Stimulated activated CD4-positive, alpha-beta T cell treated with anti-CD3 and anti-CD28 coated beads, Interleukin-4, amount 100 ng/mL, for 1 hour (primary cell): ENCODE data around the gene P2RY6.

Experiments used
- DNase-seq: peaks from one replicate; pipeline ENCODE4 v3.0.0-alpha.2; 2020

The P2RY6 gene

DNA sequence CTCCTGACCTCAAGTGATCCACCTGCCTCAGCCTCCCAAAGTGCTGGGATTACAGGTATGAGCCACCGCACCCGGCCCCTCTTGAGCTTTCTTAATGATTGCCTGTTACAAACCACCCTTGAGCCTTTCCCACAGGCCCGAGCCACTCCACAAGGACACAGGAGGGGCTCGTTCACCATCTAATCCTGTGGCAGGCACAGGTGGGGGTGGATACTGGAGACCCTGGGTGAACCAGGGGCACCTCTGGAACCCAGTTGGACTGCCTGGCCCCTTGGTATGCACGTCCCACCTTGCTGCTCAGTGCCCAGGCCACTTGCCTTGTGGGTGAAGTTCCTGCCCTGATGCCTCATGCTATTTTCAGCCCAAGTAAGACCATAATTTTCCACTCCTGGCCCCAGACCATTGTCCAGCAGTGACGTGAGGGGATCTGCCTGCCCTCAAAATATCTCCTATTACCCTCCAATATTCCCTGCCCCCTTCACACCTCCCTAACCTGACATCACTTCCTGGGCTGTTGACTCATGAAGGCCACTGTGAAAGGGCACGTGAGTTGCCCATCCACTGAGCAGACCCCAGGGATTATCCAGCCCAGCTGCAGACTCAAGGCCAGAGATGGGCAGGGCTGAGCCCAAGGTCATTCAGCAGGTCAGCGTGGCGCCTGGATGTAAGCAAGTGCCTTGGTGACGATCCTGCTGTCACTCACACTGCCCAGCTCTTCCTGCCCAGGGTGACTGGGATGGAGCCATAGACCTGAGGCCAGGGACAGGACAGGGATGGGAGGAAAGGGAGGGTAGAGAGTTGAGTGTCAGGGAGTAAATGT, 34.5 kb upstream of the P2RY6 start:
- DNase-seq, result no peak

DNA sequence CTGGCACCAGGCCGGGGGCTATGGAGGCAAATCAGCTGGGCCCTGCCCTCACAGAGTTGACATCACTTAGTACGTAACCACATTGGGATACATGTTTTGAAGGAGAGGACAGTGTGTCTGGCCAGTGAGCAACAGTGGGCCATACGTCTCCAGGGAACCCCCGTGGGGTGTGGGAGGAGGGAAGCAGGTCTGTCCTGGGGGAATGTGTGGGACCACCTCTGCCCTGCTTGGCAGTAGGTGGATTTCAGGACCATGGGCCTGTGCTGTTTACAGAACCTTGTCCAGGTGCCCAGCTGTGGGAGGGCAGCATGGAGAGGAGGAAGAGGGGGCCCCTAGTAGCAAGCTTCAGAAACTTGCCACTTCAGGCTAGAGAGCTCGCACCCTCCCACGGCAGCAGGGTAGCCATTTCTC, 33.0 kb upstream of the P2RY6 start:
- DNase-seq, result no peak

DNA sequence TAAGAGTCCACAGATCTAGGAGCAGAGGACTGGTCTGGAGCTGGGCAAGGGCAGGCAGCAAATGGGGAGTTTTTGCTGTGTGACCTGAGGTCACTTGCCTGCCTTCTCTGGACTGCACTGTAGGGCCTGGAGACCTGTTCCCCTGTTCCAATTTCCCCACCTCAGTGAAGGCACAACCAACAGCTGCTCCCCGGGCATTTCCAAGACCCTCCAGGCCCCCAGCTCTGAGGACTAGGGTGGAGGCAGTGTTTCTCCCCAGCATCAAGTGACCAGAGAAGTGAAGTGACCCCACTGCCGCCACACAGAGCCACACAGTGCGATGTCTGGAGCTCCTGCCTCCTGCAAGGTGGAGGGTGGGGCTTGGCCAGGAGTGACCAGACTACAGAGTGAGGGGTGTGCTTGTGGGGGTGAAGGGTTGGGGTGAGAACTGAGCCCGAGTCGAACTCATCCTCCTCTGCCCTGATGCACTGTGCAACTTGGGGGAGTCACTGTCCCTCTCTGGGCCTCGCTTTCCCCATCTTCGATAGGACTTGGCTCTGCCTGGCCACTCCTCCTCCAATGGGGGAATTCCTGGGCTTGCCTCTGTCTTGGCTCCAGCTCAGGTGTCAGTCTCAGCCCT, 32.5 kb upstream of the P2RY6 start:
- no peak for DNase-seq

DNA sequence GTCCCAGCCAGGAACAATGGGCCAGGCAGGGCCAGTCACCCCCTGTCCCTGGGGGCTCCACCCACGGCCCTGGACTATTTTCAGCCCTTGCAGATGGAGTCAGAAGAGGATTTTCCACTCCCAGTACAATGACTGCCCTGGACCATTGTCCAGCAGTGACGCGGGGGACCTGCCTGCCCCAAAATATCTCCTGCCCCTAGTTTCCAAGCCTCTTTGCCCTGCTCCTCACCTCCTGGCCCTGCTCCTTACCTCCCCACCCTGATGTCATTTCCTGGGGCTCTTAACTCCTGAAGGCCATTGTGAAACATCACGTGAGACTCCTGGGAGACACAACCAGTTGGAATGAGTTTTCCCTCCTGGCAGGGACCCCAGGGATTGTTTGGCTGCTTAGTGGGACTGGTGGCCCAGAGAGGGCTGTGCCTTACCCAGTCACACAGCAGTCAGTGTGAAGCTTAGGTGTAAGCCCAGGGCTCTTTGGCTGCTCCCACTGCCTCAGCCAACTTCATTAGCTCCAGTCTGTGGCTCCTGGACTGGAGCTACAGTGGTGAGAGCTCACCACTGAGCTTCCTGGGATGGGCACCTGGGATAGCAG, 31.9 kb upstream of the P2RY6 start:
- DNase-seq, result no peak

DNA sequence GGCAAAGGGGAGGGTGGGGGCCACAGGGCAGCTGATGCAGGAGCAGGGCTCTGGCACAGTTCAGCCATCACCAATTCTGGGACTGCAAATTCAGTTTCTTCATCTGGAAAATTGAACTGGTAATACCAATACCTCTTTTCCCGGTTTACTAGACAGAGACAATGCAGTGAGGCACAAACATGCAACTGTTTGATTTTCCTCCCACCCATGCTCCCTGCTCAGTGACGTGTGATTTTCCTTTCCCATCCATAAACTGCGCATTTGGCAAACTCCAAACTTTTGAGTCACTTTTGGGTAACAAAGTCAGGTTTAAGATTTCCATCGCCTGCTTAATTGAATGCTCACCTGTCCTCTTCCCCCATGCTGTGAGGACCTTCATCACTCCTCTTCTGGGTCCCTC, 30.8 kb upstream of the P2RY6 start:
- DNase-seq, result no peak

DNA sequence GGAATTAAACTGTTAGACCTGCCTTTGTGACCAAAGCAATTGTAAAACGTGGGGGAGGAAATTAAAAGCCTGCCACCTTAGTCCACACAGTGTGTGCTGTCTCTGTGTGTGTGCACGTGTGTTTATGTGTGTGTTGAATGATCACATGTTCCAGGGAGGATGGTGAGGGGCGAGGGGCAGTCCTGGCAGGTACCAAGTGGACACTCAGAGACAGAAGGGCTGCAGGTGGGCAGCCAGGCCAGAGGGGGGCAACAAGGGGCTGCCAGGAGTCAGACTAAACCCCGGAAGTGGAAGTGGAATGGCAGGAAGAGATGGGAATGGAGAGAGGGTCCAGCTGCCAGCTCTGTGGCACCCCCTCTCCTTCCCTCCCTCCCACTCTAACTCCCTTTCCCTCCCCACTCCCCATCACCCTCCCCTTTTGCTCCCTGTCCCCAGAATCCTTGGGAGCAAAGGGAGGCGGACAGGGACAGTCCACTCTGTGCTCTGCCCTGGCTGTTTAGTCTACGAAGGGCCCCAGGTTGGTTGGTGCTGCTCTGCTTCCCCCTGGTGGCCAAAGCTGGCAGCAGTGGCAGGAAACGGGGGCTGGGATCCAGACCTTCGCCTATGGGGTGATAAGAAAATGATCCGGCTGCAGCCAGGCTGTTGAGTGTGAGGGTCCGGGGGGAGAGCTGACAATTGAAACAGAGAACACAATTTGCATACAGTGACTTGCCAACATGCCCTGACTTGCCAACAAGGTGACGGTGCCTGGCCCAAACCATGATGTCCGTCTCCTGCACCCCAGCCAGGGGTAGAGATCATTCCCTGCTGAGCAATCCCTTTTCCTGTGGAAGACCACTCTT, 29.7 kb upstream of the P2RY6 start:
- DNase-seq, result peak; percentile 74

DNA sequence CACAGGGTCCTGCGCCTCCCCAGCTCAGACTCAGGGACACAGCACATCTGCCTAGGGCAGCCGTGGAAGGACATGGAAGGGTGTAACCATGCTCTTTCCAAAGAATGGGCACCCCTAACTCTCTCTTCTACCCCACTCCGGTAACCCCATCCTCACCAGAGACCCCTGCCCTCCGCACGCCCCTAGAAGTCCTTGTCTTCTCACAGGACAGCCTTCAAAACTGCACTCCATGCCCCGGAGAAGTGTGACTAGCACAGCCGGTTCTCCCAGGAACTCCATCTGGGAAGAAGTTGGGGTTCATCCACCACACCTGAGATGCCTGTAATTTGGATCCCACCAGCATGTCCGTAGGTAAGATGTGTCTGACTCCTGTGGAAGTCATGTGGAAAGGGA, 29.0 kb upstream of the P2RY6 start:
- DNase-seq, result no peak

DNA sequence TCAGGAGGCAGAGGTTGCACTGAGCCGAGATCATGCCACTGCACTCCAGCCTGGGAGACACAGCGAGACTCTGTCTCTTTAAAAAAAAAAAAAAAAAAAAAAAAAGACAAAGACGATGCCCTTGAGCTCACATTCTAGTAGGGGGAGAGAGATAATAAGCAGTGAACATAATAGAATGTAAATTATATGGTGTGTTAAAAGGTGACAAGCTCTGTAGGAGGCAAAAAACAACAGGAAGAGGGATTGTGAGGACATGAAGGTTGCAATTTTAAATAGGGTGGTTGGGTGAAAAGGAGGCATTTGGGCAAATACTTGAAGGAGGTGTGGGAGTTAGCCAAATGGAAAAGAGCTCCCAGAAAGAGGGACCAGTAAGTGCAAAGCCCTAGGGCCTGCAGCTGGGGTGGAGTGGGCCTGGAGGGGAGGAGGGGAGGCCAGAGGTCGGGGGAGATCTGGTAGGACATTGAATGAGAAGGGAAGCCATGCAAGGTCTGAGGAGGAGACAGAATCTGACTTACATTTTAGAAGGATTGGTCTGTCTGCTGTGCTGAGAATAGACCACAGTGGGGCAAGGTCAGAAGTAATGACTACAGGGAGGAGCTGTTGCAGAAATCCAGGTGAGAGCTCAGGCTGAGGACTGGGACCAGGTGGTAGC, 27.4 kb upstream of the P2RY6 start:
- no peak for DNase-seq

DNA sequence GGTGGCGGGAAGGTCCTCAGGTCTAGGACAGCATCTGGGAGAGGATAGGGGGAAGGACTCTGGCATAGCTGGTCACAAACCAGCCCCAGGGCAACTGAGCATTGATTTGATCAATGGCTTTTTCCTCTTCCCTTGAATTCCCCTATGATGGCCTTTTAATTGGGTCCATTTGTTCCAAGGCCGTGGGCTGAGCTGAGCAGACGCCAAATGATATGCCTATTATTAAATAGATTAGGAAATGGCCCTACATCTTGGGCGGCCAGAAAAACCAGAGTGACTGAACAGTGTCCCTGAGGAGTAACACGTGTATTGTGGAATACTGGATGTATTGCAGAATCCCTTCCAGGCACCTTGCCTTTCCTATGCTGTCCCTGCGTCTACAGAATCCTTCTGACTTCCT, 26.7 kb upstream of the P2RY6 start:
- no peak for DNase-seq

DNA sequence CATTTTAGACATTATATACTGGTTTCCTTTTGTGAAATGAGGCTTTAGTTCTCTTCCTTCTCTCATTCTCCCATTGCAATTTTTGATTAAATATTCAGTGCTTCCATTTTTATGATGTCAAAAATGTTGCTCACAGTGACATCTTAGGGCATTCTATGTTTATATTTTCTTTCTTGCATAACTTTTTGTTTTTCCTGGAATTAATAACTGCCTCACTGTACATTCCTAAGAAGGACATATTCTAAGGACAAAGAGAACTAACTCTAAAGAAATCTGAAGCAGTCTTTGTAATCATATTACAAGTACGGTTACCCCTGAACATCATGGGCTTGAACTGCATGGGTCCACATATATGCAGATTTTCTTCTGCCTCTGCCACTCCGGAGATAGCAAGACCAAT, 25.8 kb upstream of the P2RY6 start:
- no peak for DNase-seq

DNA sequence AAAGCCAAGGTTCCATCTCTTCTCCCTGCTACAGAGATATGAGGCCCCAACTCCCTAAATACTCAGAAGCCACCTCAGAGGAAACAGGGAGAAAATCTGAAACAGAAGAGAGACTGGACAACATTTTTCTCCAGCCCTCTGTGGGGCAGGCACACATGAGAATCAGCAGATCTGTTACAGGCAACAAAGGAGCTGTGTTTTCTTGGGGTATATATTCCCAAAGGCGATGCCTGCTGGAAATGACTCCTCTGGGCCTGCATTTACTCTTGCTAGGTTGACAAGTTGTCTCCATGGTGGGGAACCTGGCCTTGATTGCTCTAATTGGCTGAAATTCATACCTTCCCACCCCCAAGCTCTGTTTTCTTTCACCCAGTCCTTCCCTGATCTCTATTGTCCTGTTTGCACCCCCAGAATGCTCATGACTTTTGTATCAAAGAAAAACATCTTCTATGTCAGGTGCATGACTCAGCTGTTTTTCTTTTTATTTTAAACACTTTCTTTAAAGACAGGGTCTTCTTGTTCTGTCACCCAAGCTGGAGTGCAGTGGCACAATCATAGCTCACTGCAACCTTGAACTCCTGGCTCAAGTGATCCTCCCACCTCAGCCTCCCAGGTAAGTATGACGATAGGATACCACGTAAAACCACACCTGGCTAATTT, 23.5 kb upstream of the P2RY6 start:
- DNase-seq, result no peak

DNA sequence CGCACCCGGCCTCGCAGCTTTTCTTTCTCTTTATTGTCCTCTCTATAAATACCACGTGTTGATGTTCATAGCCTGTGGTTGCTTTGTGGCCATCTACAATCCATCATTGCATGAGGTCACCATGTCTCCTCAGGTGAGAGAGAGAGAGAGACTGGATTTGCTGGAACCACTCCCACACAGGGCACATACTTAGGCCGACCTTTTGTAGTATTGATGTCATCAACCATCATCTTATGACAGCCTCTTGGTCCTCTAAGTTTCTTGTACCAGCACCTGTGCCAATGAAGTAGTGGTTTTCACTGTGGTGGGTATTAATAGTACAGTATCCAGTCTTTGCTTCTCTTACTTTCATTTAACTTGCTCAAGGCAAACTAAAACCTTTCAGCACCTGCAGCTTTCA, 22.8 kb upstream of the P2RY6 start:
- DNase-seq, result no peak

DNA sequence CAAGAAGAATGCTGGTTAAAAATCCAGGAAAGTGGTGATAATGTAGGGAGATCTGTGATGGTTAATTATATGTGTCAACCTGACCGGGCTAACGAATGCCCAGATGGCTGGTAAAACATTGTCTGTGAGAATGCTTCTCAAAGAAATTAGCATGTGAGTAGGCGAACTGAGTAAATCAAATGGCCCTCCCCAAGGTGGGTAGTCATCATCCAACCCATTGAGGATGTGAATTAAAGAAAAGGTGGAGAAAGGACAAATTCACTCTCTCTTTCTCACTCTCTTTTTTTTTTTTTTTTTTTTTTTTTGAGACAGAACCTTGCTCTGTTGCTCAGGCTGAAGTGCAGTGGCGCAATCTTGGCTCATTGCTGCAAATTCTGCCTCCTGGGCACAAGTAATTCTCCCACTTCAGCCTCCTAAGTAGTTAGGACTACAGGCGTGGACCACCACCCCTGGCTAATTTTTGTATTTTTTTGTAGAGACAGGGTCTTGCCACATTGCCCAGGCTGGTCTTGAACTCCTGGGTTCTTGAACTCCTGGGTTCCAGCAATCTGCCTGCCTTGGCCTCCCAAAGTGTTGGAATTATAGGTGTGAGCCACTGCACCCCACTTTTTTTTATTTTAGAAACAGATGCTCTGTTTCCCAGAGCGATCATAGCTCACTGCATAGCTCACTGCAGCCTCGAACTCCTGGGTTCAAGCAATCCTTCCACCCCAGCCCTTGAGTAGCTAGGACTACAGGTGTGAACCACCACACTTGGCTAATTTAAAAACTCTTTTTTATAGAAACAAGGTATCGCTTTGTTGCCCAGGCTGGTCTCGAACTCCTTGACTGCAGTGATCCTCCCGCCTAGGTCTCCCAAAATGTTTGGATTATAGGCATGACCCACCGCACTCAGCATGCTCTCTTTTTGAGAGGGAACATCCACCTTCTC, 22.0 kb upstream of the P2RY6 start:
- DNase-seq, result no peak

DNA sequence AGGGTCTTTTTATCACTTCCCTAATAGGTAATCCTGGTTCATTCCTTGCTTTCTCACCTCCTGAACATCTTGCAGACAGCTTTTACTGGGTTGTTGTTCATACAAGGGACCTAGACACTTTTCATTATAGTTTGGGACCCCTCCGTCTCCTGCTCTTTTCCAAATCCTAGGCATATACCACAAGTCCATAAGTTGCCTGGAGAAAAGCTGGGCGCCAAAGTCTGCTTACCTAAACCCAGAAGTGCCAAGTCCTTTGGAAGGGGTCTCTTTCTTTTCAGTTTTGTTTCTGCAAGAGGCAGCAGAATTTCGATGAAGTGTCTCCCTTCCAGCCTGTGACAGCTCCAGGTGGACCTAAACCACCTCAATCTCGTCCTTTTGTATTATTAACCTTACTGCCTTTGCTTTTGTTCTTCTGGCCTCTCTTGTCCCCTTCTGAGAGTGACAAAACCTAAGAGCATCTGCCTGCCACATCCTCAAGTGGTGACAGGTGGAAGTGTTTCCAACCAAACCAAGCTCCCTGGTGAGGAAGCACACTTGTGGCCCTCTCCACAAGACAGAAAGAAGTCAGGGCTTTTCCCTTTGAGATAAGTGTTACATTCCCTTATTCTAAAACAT, 19.5 kb upstream of the P2RY6 start:
- DNase-seq, result no peak

DNA sequence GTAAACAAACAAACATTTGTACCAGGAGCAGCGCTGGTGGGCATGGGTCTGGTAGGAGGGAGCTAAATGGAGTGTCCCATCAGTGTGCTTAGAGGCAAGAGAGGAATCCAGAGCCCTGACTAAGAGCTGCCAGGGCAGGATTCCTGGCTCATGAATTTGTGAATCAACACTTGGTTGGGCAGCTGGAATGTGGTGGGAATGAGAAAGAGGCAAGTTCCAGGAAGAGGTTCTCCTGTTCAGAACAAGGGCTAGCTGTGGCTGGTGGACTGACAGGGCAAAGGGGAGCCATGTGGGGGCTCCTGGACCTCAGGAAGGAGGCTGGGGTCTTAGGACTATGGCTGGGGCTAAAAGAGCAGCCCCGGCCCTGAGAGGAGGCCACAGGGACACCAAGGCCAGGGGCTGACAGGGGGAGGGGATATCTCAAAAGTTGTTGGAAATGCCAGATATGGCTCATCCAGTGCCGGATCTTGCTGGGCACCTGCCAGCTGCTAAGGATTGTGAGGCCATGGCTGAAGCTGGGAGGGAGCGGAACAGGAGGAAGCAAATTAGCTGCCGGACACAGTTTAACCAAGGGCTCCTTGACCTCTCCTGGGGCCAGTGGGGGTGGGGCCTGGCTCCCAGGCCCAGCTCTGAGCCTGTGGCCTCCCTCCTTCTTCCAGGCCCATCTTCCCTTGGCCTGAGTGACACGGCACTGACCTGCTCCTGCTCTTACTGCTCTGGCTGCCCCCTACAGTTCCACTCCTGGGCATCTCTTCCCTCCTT, 14.6 kb upstream of the P2RY6 start:
- no peak for DNase-seq

DNA sequence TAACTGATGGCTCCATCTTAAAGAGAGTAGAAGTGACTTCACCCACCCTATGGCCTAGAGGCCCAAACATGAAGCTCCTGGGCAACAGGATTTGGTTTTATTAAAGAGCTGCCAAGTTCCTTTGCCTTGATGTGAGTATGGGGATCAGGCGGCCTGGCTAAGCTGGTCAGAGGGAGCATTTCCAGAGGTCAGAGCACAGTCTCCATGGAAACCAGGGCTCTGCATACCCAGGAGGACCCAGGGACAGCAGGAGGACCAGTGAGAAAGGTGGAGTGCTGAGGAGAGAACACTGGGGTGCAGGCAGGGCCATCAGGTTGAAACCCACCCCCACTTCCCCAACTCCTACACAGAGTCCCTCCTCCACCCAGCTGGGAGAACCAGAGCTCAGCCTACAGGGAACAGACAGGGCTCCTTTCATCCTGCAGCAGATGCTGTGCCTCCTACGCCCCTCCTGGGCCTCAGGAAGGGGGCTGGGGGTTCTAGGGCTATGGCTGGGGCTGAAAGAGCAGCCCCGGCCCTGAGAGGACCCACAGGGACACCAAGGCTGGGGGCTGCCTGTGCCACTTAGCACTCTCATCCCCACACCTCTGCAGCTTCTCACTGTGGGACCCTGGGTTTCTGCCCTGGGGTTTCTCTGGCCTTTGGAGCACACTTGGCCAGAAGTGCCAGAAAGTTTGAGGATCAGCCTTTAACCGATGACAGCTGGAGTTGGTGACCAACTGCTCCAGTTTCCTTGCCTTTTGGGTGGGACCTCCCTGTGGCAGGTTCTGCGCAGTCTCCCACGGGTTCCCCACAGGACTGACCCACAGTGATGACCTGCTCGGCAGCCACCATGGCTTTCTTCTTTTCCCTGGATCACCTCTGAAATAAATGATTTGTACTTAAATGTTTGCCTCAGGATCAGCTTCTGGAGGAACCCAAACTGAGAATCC, 13.8 kb upstream of the P2RY6 start:
- no peak for DNase-seq

DNA sequence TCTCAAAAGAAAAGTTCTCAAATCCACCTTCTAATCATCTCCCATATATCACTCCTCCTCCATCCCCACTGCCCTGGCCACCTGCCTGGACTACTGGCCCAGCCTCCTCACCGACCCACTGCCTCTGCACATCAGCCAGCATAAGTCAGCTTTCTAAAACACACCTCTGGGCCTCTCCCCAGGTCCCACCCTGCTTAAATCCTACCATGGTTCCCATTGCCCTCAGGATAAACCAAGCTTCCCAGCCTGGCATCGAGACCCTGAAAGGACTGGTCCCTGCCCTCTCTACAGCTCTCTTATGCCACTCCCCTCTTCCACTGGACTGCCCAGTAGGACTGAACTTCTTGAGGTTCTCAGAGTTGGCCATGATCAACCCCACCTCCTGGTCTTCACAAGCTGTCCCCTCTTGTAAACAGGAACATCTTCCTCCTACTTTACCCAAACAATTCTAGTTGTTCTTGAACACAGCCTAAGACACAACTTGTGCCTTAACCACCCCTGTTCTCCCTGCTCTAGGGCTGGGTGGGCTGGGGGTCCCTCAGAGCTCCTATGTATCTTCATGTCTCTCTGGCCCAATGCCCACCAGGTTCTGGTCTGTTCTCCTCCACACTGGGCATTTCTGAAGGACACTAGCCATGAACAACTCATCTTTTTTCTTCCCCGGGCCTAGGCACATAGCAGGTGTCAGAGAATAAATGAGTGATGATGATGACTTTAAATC, 12.6 kb upstream of the P2RY6 start:
- DNase-seq, result no peak

DNA sequence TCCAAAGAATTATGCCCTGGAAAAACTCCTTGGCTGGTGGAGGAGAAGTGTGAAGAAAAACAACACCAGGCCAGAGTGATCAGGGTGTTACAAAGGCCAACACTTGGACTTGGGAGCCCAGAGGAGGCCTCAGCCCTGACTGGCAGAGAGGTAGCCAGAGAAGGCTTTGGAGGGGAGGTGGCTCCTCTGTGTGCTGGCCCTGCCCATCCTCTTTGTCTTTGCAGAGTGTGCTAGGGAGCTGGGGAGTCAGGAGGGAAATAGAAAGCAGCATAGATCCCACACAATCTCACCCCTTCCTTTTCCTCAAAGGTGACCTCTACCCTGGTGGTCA, 12.0 kb upstream of the P2RY6 start:
- DNase-seq, result no peak
